MM.1S (cell line): ENCODE results near the gene POLR2C.

Experiments used
- DNase-seq: peaks from one replicate; pipeline ENCODE4 v3.0.0-alpha.2; 2015
- H2AFZ ChIP-seq: fragments of 300-600 bp; sonication (generic); 2 replicates; pipeline ENCODE4 v1.6.0; 2016; ENCODE audit warnings: antibody characterized with exemption, low read length
- H3F3A ChIP-seq: fragments of 300-600 bp; sonication (generic); 2 replicates; pipeline ENCODE4 v1.6.1; 2016; ENCODE audit warnings: mild to moderate bottlenecking, antibody characterized with exemption, low read length, moderate library complexity, mixed read lengths; ENCODE audit not compliant: insufficient read depth
- H3K27ac ChIP-seq: fragments of 300-600 bp; sonication (generic); 2 replicates; pipeline ENCODE4 v1.5.1; 2016; ENCODE audit warnings: mild to moderate bottlenecking, low read length
- H3K27me3 ChIP-seq: fragments of 300-600 bp; sonication (generic); replicated peaks from 2 replicates; pipeline ENCODE4 v1.6.0; 2016; ENCODE audit warnings: low read length; ENCODE audit not compliant: insufficient read depth
- H3K36me3 ChIP-seq: fragments of 300-600 bp; sonication (generic); replicated peaks from 2 replicates; pipeline ENCODE4 v1.6.1; 2016; ENCODE audit warnings: mild to moderate bottlenecking, low read length, mixed read lengths; ENCODE audit not compliant: insufficient read depth
- H3K4me1 ChIP-seq: fragments of 300-600 bp; sonication (generic); 2 replicates; pipeline ENCODE4 v1.6.1; 2016; ENCODE audit warnings: low read length, mixed read lengths
- H3K4me2 ChIP-seq: fragments of 300-600 bp; sonication (generic); 2 replicates; pipeline ENCODE4 v1.6.0; 2016; ENCODE audit warnings: low read depth, low read length
- H3K4me3 ChIP-seq: fragments of 300-600 bp; sonication (generic); 2 replicates; pipeline ENCODE4 v1.5.1; 2016; ENCODE audit warnings: low read length, mixed read lengths
- H3K79me2 ChIP-seq: fragments of 300-600 bp; sonication (generic); 2 replicates; pipeline ENCODE4 v1.6.1; 2016; ENCODE audit warnings: mixed run types, low read length, mixed read lengths
- H3K9ac ChIP-seq: fragments of 300-600 bp; sonication (generic); 2 replicates; pipeline ENCODE4 v1.6.1; 2016; ENCODE audit warnings: low read length, mixed read lengths
- H3K9me2 ChIP-seq: fragments of 300-600 bp; sonication (generic); replicated peaks from 2 replicates; pipeline ENCODE4 v1.6.1; 2016; ENCODE audit warnings: mild to moderate bottlenecking, low read length, mixed read lengths; ENCODE audit not compliant: insufficient read depth
- H3K9me3 ChIP-seq: fragments of 300-600 bp; sonication (generic); replicated peaks from 2 replicates; pipeline ENCODE4 v1.6.1; 2016; ENCODE audit warnings: mild to moderate bottlenecking, low read length, mixed read lengths; ENCODE audit not compliant: insufficient read depth
- H4K20me1 ChIP-seq: fragments of 300-600 bp; sonication (generic); 2 replicates; pipeline ENCODE4 v1.6.1; 2016; ENCODE audit warnings: mild to moderate bottlenecking, low read length, moderate library complexity, mixed read lengths; ENCODE audit not compliant: insufficient read depth
- CTCF ChIP-seq: fragments of 300-600 bp; sonication (generic); IDR thresholded peaks from 2 replicates; pipeline ENCODE4 v1.5.1; 2016; ENCODE audit warnings: antibody characterized with exemption, low read length, mixed read lengths
- EZH2 ChIP-seq: fragments of 300-600 bp; sonication (generic); optimal IDR thresholded peaks from 2 replicates; pipeline ENCODE3; 2017; ENCODE audit warnings: low read depth, mild to moderate bottlenecking, antibody characterized with exemption, low read length, mixed read lengths
- EZH2phosphoT487 ChIP-seq: fragments of 300-600 bp; sonication (generic); IDR thresholded peaks from 2 replicates; pipeline ENCODE4 v1.6.1; 2018; ENCODE audit warnings: antibody characterized with exemption, low read length

The POLR2C gene

GRCh38 chr16:57464523-57464922 is 2.0 kb downstream of the POLR2C start:
- Histone ChIP-seq H3K4me1 (peaks cover 5% of the 10 kb centered on the region), H3K36me3 (peaks cover 5% of the 10 kb centered on the region), H3K27ac (no peak overlapping the region), H3K27me3 (no peaks in the 10 kb centered on the region), H4K20me1 (no peaks in the 10 kb centered on the region), H3F3A (peaks cover 9% of the 10 kb centered on the region; the same call in 1 of the 2 replicates), H3K79me2 (peaks cover 25% of the 10 kb centered on the region), H3K4me3 (no peak overlapping the region), H3K9ac (no peak overlapping the region), H2AFZ (no peak overlapping the region), H3K9me2 (no peaks in the 10 kb centered on the region), H3K9me3 (no peaks in the 10 kb centered on the region), H3K4me2 (no peak overlapping the region)
- TF ChIP-seq EZH2 (no peak), EZH2phosphoT487 (no peak), CTCF (no peak)
- DNase-seq: no peak

GRCh38 chr16:57468346-57468745 is 5.9 kb downstream of the POLR2C start:
- Histone ChIP-seq H3K27me3 (no peaks in the 10 kb centered on the region), H3F3A (no peaks in the 10 kb centered on the region; the same call in 1 of the 2 replicates), H2AFZ (no peak overlapping the region), H3K4me3 (no peak overlapping the region), H3K4me1 (peaks cover 2% of the 10 kb centered on the region), H3K4me2 (no peak overlapping the region), H3K27ac (no peak overlapping the region), H3K9ac (no peak overlapping the region), H3K9me3 (no peaks in the 10 kb centered on the region), H4K20me1 (no peaks in the 10 kb centered on the region), H3K9me2 (no peaks in the 10 kb centered on the region), H3K79me2 (peaks cover 19% of the 10 kb centered on the region), H3K36me3 (peaks cover 5% of the 10 kb centered on the region)
- TF ChIP-seq EZH2 (no peak), CTCF (no peak), EZH2phosphoT487 (no peak)
- no peak for DNase-seq

- no peaks in the 10 kb centered on the region for H3K4me1 ChIP-seq
- no peak overlapping the region for H3K27ac ChIP-seq
- no peak for DNase-seq
- no peaks in the 10 kb centered on the region for H3K9me2 ChIP-seq
- H3K4me3 ChIP-seq: no peak overlapping the region
- H3K36me3 ChIP-seq: peaks cover 5% of the 10 kb centered on the region
- H3K4me2 ChIP-seq: no peak overlapping the region
- H3F3A ChIP-seq: no peaks in the 10 kb centered on the region; the same call in 1 of the 2 replicates
- H2AFZ ChIP-seq: no peak overlapping the region
- TF ChIP-seq EZH2phosphoT487: no peak
- TF ChIP-seq EZH2: no peak
- TF ChIP-seq CTCF: no peak
- H4K20me1 ChIP-seq: no peaks in the 10 kb centered on the region
- peaks cover 12% of the 10 kb centered on the region for H3K79me2 ChIP-seq
- no peak overlapping the region for H3K9ac ChIP-seq
- H3K27me3 ChIP-seq: no peaks in the 10 kb centered on the region
- H3K9me3 ChIP-seq: no peaks in the 10 kb centered on the region
Measured at GRCh38 chr16:57469046-57469445, 6.6 kb downstream of the POLR2C start.
